ENCODE data around the gene TFPI. TPM values are rescaled to one million over a fixed set of nuclear protein-coding genes. Genes with fewer than 3 reads are reported as not detected.
"Not testable (repeated sequence)": the region's sequence is repeated elsewhere in the genome, so short reads cannot be mapped to it uniquely, and the experiment has no call there.

TFPI gene
- polyA plus RNA-seq, 4 donors, result 41.9 to 53.9 (median 47.7) TPM

DNA sequence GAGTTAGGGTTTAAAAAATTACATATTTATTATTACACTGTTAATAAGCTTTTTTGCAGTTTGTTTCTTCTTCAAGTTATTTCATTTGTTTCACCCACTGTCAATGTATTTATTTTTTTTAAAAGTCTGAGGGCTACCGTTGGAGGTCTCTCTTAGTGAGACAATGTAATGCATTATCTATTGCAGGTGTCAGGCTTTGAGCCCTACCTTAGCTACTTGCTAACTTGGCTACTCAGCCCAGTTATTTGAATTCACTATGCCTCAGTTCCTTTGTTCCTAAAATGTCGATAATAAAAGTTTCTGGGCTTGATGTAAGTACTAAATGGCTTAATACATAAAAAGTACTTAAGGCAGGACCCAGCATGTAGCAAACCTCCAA, 458 bp upstream of the TFPI start:
- no peak for DNase-seq (ENCODE audit: low read depth in 4 of 4, low spot score in 3 of 4)

DNA sequence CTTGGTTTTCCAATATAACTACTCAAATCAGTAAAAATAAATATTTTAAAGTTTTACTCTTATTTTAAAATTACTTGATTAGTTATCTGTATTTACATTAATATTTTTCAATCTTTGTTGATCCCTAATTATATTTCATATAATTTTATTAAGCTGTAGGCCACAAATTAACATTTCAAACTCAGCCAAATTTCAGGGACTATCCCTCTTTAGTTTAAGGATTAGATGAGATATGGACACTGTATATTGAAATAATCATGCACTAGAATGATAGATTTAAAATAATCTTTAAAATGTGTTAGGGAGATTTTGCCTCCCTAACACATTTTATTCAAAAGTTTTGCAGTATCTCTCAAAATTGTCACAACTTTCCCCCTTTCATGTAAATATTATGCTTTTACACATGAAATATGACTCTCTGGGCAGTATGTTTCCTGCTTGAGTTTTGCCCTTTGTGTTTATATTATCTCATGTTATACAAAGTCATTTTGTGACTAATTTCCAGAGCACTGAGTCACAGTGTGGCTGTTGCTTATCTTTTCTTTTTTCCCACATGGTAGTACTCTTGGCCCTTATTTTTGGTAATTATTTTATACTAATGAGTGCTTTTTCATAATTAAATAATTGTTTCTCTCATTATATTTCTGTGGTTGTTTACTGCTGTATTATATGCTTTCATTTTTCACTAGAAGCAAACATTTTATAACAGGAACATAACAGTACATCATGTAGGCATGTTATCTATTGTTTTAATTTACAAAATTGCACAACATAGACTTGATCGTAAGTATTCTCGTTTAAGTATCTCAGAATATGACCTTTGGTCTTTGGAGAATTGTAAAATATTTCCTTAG, 1.2 kb downstream of the TFPI start:
- no peak for DNase-seq (ENCODE audit: low read depth in 4 of 4, low spot score in 3 of 4)

DNA sequence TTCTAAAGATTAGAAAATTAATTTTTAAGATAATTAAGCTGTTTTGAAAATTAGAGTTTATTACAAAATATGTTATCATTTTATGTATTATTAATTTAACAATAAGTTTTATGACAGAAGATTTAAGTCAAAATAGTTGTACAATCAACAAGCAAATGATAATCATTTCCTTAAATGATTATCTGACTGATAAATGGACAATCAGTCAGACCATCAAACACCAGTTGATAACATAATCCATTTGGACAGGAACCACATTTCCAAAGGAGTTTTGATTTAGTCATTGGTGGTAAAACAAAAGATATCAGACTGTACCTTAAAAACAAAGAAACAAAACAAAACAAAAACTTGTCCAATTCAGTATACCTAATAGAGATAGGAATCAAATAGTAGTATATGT, 1.9 kb downstream of the TFPI start:
- DNase-seq (ENCODE audit: low read depth in 4 of 4, low spot score in 3 of 4), result no peak

DNA sequence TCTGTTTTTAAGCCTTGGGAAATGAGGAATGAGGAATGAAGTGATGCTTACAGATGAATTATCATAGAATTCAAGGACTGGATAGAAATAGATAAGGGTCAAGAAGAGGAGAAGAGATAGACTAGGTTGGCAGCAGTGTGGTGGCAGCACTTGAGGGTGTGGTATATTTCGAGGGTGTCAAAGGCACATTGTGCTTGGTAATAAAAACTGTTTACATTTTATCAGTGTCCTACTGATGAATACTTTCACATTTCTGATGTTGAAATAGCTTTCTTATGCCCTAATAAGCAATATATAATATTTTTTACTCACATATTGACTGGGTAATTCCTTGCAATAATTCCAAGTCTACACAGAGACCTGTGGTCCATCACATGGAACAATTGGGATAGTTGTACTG, 3.4 kb downstream of the TFPI start:
- no peak for DNase-seq (ENCODE audit: low read depth in 4 of 4, low spot score in 3 of 4)

DNA sequence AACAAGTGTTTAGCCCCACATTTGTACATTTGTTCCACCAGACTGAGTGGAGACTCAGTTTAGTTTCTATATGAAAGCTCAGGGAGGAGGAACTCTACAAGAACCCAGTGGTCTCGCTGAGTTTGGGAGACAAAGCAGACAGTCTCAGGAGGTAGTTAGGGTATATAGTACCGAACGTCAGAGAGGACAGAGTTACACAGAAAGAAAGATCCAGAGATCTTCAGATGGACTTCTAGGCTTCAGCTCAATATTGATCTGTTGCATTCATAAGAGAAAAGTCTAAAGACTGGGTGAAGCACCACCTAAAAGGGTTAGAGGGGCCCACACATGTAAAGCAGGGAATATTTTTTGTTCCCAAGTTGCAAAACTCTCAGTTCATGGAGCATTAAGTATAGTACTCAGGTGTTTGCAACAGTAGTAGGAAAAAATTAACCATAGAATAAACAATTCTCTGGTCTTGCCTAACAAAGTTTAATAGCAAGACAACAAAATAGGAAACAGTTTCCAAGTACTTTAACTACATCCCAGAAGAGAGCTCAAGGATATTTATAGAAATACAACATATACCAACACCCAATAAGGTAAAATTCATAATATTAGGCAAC, 4.2 kb downstream of the TFPI start:
- DNase-seq (ENCODE audit: low read depth in 4 of 4, low spot score in 3 of 4), result no peak

DNA sequence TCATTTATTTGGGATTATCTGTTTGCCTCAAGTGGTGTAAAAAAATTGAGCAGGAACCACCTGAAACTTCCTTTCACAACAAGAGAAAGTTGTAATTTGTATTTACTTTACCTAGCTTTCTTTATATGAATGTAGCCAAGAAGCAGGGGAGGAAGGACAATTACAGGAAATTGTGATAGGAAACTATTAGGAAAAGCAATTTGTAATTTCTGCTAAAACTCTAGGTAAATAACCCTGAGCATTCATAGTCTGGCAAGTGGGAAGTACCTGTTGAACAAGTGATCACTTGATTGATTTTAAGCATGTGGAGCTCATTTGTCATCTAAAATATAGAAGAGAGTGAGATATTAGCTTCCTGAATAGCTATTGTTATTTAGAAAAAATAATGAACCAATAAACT, 5.0 kb downstream of the TFPI start:
- no peak for DNase-seq (ENCODE audit: low read depth in 4 of 4, low spot score in 3 of 4)

DNA sequence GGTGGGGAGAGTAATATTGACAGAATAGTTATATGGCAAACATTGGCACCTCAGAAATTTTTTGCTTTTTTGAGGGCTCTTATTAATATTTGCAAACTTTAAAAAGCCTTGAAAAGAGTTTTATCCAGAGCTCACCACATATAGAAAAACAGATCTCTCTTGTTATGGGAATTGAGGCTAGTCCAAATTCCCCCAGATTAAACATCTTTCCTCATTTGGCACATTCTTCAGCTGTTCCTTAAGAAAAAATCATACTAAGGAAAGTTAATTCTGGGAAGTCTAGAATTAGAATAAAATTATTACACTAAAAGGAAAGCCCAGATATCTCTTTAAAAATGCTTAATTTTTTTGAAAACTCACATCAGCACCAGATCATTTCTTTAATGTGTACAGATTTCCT, 5.6 kb downstream of the TFPI start:
- DNase-seq (ENCODE audit: low read depth in 4 of 4, low spot score in 3 of 4), result no peak

DNA sequence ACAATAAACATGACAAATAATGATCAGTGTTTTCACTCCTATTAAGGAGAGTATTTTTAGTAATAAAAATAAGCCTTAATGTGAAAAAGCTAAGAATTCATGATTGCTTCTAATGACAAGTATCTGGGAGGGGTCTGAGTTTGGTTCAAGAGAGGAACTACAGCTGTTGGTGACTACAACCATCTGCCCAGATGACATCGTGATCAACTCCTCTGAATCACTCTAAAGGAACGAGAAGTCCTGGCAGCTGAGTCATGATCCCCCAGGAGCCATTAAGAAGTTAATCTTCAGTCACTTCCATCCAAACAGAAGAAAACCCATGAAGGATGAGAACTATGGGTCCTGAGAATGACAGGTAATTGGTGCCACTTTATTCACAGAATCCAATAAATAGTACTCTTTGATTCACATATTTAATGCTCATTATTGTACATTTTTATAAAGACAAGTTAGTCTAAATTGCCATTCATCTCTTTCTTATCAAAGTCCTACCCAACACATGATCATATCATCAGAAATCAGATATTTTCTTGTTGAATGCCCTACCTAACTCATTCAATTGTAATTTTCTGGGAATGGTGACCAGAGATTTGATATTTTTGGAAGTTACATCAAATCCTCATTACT, 6.8 kb downstream of the TFPI start:
- no peak for DNase-seq (ENCODE audit: low read depth in 4 of 4, low spot score in 3 of 4)

DNA sequence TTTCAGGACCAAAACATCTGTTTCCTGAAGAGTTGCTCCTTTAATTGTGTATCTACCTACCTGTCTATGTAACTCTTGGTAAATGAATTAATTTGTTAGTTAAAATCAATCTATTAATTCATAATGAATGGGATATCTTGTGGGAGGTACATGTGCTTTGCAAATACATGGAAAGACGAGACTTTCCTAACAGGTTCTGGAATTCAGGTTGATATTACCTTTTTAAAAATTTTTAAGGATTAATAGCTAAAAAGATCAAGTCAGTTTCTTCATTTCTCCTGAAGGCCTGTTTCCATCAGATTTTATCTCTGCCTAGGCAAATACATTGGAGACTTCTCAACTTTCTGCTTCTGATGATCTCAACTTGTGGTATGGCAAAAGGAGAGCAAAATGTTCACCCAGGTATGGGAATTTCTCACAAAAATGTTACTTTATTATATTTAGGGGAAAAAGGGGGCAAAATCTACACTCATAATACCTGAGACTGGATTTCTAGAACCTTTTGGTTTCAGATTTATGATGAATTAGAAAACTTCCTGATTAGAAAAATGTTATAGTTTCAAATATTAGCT, 7.4 kb downstream of the TFPI start:
- no peak for DNase-seq (ENCODE audit: low read depth in 4 of 4, low spot score in 3 of 4)

DNA sequence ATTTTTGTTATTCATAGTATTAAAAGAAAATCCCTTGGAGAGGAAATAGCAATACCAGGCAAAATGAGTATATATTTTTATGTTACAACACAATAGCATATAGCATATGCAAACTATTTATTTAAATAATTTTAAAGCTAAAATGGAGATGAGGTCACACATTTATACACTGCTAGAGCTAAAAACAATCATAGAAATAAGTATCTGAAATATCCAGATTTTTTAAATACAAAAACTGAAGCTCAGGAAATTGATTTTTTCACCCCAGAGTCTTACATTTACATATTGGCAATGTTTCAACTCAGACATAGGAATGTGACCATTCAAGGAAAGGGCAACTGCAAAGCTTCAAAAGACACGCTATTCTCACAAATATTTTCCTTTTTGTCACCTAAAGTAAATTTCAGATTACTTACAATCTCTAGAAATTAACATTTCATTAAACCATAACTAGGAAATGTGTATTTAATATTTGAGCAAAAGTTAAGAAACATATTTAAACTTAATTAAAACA, 8.9 kb downstream of the TFPI start:
- DNase-seq (ENCODE audit: low read depth in 4 of 4, low spot score in 3 of 4), result no peak

DNA sequence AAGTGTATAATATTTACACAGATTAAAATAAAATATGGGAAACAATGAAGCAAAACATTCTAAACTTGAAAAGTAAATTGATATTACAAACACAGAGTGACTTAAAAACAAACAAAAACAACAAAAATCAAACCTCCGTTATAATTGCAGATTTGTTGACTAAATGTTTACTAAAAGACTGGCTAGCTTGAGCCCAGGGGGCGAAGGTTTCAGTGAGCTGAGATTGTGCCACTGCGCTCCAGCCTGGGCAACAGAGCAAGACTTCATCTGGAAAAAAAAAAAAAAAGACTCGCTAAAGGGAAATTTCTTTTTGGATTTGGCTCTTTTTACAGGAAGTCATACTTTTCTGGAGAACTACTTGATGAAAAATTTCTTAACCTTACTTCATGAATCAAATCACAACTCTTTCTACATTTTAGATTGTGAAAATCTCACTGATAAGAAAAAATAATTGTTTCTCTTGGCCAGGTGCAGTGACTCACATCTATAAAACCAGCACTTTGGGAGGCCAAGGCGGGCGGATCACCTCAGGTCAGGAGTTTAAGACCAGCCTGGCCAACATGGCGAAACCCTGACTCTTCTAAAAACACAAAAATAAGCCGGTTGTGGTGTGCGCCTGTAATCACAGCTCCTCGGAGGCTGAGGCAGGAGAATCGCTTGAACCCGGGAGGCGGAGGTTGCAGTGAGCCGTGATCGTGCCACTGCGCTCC, 9.7 kb downstream of the TFPI start:
- no peak for DNase-seq (ENCODE audit: low read depth in 4 of 4, low spot score in 3 of 4)

DNA sequence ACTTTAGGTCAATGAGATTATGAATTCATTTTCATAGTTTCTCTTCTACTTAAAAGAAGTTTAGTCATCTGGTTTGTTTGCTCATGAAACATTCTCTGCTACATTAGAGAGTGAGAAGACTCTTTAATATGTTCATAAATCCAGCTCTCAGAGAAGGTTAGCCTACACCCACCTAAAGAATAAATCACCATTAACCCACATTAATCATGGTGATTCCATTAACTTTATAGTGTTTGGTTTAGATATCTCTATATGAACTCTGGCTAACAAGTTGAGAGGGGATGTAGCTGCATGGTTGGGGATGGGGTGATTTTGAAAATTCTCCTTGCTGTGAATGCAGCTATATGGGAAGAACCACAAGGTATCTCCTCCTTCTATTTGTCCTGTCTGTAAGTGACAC, 10.7 kb downstream of the TFPI start:
- DNase-seq (ENCODE audit: low read depth in 4 of 4, low spot score in 3 of 4), result no peak

DNA sequence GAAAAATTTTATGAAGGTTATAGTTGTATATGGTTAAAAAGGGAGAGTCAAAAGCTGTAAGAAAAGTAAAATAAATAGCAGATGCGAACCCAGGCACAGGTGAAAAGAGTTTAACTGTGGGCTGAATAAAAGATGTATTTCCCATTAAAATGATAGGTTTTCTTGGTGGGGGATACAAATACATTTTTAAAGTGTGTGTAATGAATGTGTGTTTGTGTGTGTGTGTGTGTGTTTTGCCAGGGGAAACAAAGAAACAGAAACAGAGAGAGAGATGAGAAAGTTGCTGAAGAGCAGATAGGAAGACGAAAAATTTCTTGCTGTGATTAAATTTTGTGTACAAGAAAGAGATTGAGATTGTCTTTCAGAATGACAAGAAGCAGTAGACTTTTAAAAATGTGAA, 12.1 kb downstream of the TFPI start:
- DNase-seq (ENCODE audit: low read depth in 4 of 4, low spot score in 3 of 4), result no peak

DNA sequence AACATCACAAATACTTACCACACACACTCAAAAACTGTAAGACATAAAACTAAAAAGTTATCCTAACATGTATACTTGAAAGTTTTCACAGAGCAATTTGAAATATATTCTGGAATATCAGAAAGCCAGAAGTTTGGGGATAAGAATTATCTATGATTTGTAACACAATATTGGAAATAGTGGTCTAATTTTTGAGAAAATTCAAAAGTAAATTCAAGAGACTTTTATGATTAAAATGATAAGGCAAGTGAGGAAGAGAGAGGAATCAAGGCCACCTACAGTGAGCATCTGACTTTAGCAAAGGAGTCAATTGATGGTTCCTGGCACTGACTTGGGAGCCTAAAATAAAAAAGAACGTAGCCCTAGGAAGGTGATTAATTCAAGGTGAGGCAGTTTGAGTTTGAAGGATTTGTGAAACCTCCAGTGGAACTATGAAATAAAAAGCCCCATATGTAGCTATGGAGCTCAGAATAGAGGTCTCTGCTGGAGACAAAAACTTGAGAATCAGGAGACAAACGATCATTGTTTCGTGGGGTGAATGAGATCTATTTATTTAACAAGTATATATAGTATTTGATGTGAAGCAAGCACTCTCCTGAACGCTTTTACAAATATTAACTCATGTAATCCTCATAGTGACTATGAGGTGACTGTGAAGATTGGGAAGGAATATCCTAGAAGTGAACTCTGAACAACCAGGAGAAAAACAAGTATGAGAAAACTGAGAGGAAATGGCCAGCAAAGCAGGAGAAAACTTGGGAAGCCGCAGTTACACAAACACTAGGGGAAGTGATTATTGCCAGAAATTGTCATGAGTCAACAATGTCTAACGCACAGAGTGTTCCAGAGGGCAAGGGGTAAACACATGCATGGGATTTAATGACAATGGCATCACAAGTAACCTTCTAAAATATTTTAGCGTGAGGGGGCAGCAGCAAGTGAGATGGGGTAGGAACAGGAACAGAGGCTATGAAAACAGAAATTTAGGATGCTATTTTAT, 12.8 kb downstream of the TFPI start:
- DNase-seq (ENCODE audit: low read depth in 4 of 4, low spot score in 3 of 4), result no peak

DNA sequence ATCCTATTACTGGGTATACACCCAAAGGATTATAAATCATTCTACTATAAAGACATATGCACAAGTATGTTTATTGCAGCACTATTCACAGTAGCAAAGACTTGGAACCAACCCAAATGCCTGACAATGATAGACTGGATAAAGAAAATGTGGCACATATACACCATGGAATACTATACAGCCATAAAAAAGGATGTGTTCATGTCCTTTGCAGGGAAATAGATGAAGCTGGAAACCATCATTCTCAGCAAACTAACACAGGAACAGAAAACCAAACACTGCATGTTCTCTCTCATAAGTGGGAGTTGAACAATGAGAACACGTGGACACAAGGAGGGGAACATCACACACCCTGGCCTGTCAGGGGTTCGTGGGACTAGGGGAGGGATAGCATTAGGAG, 16.0 kb downstream of the TFPI start:
- DNase-seq (ENCODE audit: low read depth in 4 of 4, low spot score in 3 of 4), result not testable (repeated sequence)

DNA sequence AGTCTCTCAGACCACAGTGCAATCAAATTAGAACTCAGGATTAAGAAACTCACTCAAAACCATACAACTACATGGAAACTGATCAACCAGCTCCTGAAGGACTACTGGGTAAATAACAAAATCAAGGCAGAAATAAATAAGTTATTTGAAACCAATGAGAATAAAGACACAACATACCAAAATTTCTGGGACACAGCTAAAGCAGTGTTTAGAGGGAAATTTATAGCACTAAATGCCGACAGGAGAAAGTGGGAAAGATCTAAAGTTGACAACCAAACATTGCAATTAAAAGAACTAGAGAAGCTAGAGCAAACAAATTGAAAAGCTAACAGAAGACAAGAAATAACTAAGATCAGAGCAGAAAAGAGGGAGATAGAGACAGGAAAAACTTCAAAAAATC, 18.9 kb downstream of the TFPI start:
- not testable (repeated sequence) for DNase-seq (ENCODE audit: low read depth in 4 of 4, low spot score in 3 of 4)

DNA sequence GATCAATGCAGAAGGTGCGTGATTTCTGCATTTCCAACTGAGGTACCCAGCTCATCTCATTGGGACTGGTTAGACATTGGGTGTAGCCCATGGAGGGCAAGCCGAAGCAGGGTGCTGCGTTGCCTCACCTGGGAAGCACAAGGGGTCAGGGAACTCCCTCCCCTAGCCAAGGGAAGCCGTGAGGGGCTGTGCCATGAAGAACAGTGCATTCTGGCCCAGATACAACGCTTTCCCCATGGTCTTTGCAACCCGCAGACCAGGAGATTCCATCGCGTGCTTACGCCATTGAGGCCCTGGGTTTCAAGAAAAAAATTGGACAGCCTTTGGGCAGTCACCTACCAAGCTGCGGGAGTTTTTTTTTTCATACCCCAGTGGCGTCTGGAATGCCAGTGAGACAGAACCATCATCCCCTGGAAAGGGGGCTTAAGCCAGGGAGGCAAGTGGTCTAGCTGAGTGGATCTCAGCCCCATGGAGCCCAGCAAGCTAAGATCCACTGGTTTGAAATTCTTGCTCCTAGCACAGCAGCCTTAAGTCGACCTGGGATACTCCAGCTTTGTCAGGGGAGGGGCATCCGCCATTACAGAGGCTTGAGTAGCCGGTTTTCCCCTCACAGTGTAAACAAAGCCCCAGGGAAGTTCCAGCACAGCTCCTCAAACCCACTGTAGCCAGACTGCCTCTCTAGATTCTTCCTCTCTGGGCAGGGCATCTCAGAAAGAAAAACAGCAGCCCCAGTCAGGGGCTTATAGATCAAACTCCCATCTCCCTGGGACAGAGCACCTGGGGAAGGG, 21.7 kb downstream of the TFPI start:
- DNase-seq (ENCODE audit: low read depth in 4 of 4, low spot score in 3 of 4), result no peak

DNA sequence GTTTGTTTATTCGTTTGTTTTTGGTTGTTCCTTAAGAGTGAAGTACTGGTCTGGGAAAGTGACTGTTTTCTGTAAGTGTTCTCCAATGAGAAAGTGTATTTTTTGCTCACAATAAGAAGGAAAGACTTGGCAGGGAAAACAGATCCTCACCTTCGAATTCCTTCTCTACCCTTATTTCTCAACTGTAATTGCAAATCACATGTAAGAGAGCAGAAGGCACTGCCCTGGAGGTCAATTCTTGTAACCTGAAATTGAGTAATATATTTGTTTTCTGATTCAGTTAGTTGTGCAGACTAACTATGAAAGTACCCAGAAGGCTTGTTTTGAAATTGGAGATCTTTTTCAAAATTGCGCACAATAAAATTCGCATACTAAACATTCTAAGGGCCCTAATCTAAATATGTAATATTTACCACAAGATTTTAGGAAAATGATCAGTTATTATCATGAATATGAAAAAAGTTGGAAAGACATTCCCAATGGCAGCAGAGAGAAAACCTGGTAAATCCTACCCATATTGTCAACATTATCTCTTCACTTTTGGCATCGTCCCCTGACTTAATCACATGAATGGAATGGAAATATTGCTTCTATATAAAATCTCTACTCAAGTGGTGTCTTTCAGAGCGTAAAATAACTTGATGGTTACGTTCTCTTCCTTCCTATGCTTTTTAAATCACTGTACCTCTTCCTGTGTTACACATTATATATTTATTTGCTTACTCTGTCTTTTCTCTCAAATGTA, 24.1 kb downstream of the TFPI start:
- DNase-seq (ENCODE audit: low read depth in 4 of 4, low spot score in 3 of 4), result no peak
